NCI-H1048 (cell line): ENCODE data around the gene RBMY1F.
"Not testable (repeated sequence)": the region's sequence is repeated elsewhere in the genome, so short reads cannot be mapped to it uniquely, and the experiment has no call there.

ENCODE experiments used
- DNase-seq: peaks from one replicate; lab custom pipeline; 2025; lab: John Stamatoyannopoulos, UW

The RBMY1F gene

GRCh38 chrY:22182823-22183222 lies at the start of gene RBMY1F:
RBMY1F (minus strand) TSS chrY:22182923; CDS start chrY:22180969, 1,954 bp downstream.
- not testable (repeated sequence) for DNase-seq

DNA sequence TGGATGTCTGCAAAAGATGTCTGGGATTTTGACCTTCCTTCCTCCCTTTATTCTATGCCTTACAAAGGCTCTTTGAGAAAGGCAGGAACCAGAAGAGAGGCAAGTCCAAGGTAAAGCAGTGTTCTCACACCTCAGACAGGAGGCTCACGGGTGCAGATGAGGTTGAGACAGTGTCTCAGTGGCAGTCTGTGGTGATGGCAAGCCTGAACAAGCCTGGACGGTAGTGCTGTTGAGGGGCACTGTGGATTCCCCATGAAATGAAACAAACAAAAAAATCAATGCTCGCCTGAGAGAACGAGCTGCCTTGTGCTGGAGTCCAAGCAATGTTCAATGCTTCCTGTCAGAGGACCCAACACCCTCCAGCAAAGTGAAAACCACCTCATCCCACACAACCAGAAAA lies 31.6 kb downstream of the RBMY1F start:
- DNase-seq: not testable (repeated sequence)

GRCh38 chrY:22141011-22141695 lies 41.6 kb downstream of the RBMY1F start:
- DNase-seq: not testable (repeated sequence)

DNA sequence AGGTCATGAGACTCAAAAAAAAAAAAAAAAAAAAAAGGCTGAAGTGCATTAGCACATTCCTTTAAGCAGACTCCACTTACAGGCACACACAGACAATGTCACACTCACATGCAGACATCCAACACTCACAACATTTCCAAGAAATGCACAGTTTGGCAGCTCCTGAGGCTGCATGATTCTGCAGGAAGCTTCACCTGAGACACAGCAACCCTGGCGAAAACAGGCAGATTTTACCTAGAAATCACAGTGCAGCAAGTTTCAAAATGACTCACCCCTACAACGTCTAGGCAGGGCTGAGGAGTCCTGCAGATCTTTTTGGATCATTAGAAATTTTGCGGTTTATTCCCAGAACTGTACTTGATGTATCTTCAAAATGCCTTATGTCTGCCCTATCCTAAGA lies 48.0 kb downstream of the RBMY1F start:
- not testable (repeated sequence) for DNase-seq

DNA sequence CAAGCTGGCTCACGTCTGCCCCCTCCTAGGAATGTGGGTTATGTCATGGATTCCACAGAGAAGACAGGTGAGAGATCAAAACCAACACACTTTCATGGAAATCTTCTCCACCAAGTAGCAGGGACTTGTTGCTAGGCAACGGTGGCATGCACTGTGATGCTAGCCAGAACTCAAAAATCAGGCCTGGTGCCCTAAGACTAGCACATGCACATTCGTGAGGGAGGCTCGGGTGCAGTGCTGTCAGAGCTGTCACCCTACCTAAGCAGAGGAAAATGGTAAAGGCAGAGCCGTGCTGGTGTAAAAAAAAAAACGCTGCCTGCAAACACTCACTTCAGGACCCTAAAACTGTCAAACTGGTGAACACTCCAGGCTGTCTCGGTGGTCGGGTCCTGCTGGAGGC lies 52.2 kb downstream of the RBMY1F start:
- not testable (repeated sequence) for DNase-seq
